WTC11 (cell line): ENCODE data around the gene PMM1. TPM values are rescaled to one million over a fixed set of nuclear protein-coding genes. Genes with fewer than 3 reads are reported as not detected.

Experiments
- ATAC-seq: fragments of 200-7000 bp; cut with Tn5 transposase; 2 replicates; pipeline ENCODE4 v1.10.0; 2021; ENCODE audit warnings: mild to moderate bottlenecking, moderate library complexity
- CTCF ChIA-PET: fragments of 300-600 bp; sonication (Branson Sonifier 250); formaldehyde crosslinking; loops from one replicate; lab custom pipeline; 2021; ENCODE audit warnings: antibody characterized with exemption; lab: Charles Lee
- POLR2A ChIA-PET: fragments of 350-600 bp; sonication (Branson Sonifier 250); formaldehyde crosslinking; loops from one replicate; lab custom pipeline; 2021; ENCODE audit warnings: antibody characterized with exemption; lab: Charles Lee
- DNase-seq: peaks from one replicate; pipeline ENCODE4 v3.0.0; 2021; ENCODE audit warnings: low spot score
- H3K27ac Mint-ChIP-seq: 2 replicates; pipeline ENCODE4 v1.8.0; 2021; ENCODE audit warnings: mixed read lengths
- H3K27me3 Mint-ChIP-seq: 2 replicates; pipeline ENCODE4 v1.8.0; 2021; ENCODE audit warnings: low read depth, mild to moderate bottlenecking, moderate library complexity, mixed read lengths
- H3K36me3 Mint-ChIP-seq: 2 replicates; pipeline ENCODE4 v1.8.0; 2021; ENCODE audit warnings: mixed read lengths
- H3K4me1 Mint-ChIP-seq: 2 replicates; pipeline ENCODE4 v1.8.0; 2022; ENCODE audit warnings: mixed read lengths
- H3K4me3 Mint-ChIP-seq: 2 replicates; pipeline ENCODE4 v1.8.0; 2021; ENCODE audit warnings: mild to moderate bottlenecking, moderate library complexity, mixed read lengths
- H3K9me3 Mint-ChIP-seq: 2 replicates; pipeline ENCODE4 v1.8.0; 2021; ENCODE audit warnings: mixed read lengths
- ELF4 ChIP-seq: sonication (generic); formaldehyde crosslinking; IDR thresholded peaks from 2 replicates; pipeline ENCODE4 v1.8.1; 2022; ENCODE audit warnings: low read depth, mild to moderate bottlenecking, moderate library complexity, missing genetic modification reagents
- EMX1 ChIP-seq: fragments of 250-450 bp; sonication (Bioruptor Pico); IDR thresholded peaks from 2 replicates; pipeline ENCODE4 v1.8.0; 2021; ENCODE audit warnings: mild to moderate bottlenecking
- ESRRA ChIP-seq: sonication (generic); formaldehyde crosslinking; IDR thresholded peaks from 2 replicates; pipeline ENCODE4 v1.8.1; 2022; ENCODE audit warnings: mild to moderate bottlenecking, missing genetic modification reagents, borderline replicate concordance
- FOXJ3 ChIP-seq: sonication (generic); formaldehyde crosslinking; IDR thresholded peaks from 2 replicates; pipeline ENCODE4 v1.9.0; 2021; ENCODE audit warnings: missing genetic modification reagents, mild to moderate bottlenecking, borderline replicate concordance
- FOXP1 ChIP-seq: sonication (generic); formaldehyde crosslinking; IDR thresholded peaks from 2 replicates; pipeline ENCODE4 v1.8.0; 2022; ENCODE audit warnings: missing genetic modification reagents, mild to moderate bottlenecking, moderate library complexity, borderline replicate concordance
- JUN ChIP-seq: sonication (generic); formaldehyde crosslinking; IDR thresholded peaks from 2 replicates; pipeline ENCODE4 v1.8.0; 2023; ENCODE audit warnings: mild to moderate bottlenecking, missing genetic modification reagents
- NR1H2 ChIP-seq: sonication (generic); formaldehyde crosslinking; IDR thresholded peaks from 2 replicates; pipeline ENCODE4 v1.9.0; 2021; ENCODE audit warnings: mild to moderate bottlenecking, moderate library complexity, missing genetic modification reagents
- OVOL2 ChIP-seq: fragments of 250-450 bp; sonication (Bioruptor Pico); IDR thresholded peaks from 2 replicates; pipeline ENCODE4 v1.9.0; 2021; ENCODE audit warnings: mild to moderate bottlenecking, borderline replicate concordance
- RORB ChIP-seq: fragments of 250-450 bp; sonication (Bioruptor Pico); IDR thresholded peaks from 2 replicates; pipeline ENCODE4 v1.9.0; 2021; ENCODE audit warnings: mild to moderate bottlenecking
- ZNF219 ChIP-seq: sonication (generic); formaldehyde crosslinking; IDR thresholded peaks from 2 replicates; pipeline ENCODE4 v1.8.0; 2023; ENCODE audit warnings: missing genetic modification reagents, mild to moderate bottlenecking, borderline replicate concordance
- total RNA-seq: library from RNA; stranded (reverse); gene quantifications from 3 replicates; pipeline ENCODE4 v1.2.3, GENCODE V29; 2021
- TF ChIP-seq, protein P1 (sequence below): fragments of 250-450 bp; sonication (Bioruptor Pico); IDR thresholded peaks from 2 replicates; pipeline ENCODE4 v1.9.0; 2021; ENCODE audit warnings: mild to moderate bottlenecking, borderline replicate concordance
- TF ChIP-seq, protein P2 (sequence below): fragments of 200-600 bp; IDR thresholded peaks from 2 replicates; pipeline ENCODE4 v1.8.0; 2022; ENCODE audit warnings: antibody characterized with exemption
- TF ChIP-seq, protein P3 (sequence below): sonication (generic); formaldehyde crosslinking; IDR thresholded peaks from 2 replicates; pipeline ENCODE4 v1.8.0; 2022; ENCODE audit warnings: mild to moderate bottlenecking, missing genetic modification reagents
- TF ChIP-seq, protein P4 (sequence below): sonication (generic); formaldehyde crosslinking; IDR thresholded peaks from 2 replicates; pipeline ENCODE4 v1.8.1; 2023; ENCODE audit warnings: mild to moderate bottlenecking, missing genetic modification reagents
- TF ChIP-seq, protein P5 (sequence below): sonication (generic); formaldehyde crosslinking; IDR thresholded peaks from 2 replicates; pipeline ENCODE4 v1.8.1; 2022; ENCODE audit warnings: missing genetic modification reagents, borderline replicate concordance
- TF ChIP-seq, protein P6 (sequence below): sonication (generic); formaldehyde crosslinking; IDR thresholded peaks from 2 replicates; pipeline ENCODE4 v1.8.1; 2023; ENCODE audit warnings: mild to moderate bottlenecking, missing genetic modification reagents, moderate library complexity

The PMM1 gene
- total RNA-seq, 1 experiment from 2014 or later, result 15.7 TPM

DNA sequence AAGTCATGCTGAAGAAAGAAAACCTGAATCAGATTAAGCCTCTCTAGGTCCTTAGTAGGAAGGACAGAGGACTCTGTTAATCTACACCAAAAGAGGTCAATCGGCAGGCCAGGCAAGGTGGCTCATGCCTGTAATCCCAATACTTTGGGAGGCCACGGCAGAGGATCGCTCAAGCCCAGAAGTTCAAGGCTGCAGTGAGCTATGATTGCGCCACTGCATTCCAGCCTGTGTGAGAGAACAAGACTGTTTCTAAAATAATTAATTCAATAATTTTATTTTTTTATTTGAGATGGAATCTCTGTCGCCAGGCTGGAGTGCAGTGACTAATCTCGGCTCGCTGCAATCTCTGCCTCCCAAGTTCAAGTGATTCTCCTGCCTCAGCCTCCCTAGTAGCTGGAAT lies 35.9 kb upstream of the PMM1 start (continued):
- no peak for TF ChIP-seq EMX1
- no peak for TF ChIP-seq FOXJ3 (CRISPR knock-in tag)
- no peak for TF ChIP-seq ESRRA
- TF ChIP-seq ZNF219 (CRISPR knock-in tag), result no peak
- no peak for TF ChIP-seq JUN (CRISPR knock-in tag)

DNA sequence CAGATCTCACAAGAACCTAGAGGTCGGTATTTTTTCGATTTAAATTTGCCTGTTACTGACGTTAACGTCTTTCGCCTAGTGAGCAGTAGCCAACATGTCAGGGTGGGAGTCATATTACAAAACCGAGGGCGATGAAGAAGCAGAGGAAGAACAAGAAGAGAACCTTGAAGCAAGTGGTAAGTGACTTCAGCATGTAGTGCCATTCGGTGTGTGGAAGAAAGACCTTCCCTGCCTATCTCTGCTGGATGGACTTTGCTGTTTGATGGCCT lies 32.2 kb upstream of the PMM1 start:
- Mint-ChIP-seq H3K9me3 (no peaks in the 10 kb centered on the region), H3K4me1 (peaks cover 20% of the 10 kb centered on the region), H3K36me3 (peaks cover 30% of the 10 kb centered on the region), H3K27ac (peak overlapping the region; percentile 99), H3K27me3 (no peaks in the 10 kb centered on the region; the same call in 1 of the 2 replicates), H3K4me3 (peak overlapping the region; percentile 94)
- no peak for ATAC-seq
- ChIA-PET POLR2A (interaction anchor here (1.1 to 2.0 kb wide), 4 partner anchors 68 to 385 kb away, joined by 3 to 8 read pairs (median 4); partner anchors contain the start of gene TOB2), CTCF (interaction anchor here (0.9 to 7.1 kb wide), 9 partner anchors 10 to 236 kb away, joined by 3 to 45 read pairs (median 4); partner anchors contain the start of genes PMM1 and POLR3H)
- TF ChIP-seq, protein P1, sequence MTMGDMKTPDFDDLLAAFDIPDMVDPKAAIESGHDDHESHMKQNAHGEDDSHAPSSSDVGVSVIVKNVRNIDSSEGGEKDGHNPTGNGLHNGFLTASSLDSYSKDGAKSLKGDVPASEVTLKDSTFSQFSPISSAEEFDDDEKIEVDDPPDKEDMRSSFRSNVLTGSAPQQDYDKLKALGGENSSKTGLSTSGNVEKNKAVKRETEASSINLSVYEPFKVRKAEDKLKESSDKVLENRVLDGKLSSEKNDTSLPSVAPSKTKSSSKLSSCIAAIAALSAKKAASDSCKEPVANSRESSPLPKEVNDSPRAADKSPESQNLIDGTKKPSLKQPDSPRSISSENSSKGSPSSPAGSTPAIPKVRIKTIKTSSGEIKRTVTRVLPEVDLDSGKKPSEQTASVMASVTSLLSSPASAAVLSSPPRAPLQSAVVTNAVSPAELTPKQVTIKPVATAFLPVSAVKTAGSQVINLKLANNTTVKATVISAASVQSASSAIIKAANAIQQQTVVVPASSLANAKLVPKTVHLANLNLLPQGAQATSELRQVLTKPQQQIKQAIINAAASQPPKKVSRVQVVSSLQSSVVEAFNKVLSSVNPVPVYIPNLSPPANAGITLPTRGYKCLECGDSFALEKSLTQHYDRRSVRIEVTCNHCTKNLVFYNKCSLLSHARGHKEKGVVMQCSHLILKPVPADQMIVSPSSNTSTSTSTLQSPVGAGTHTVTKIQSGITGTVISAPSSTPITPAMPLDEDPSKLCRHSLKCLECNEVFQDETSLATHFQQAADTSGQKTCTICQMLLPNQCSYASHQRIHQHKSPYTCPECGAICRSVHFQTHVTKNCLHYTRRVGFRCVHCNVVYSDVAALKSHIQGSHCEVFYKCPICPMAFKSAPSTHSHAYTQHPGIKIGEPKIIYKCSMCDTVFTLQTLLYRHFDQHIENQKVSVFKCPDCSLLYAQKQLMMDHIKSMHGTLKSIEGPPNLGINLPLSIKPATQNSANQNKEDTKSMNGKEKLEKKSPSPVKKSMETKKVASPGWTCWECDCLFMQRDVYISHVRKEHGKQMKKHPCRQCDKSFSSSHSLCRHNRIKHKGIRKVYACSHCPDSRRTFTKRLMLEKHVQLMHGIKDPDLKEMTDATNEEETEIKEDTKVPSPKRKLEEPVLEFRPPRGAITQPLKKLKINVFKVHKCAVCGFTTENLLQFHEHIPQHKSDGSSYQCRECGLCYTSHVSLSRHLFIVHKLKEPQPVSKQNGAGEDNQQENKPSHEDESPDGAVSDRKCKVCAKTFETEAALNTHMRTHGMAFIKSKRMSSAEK, result no peak
- TF ChIP-seq RORB (CRISPR knock-in tag) (no peak), ELF4 (CRISPR knock-in tag) (no peak), NR1H2 (CRISPR knock-in tag) (no peak), ESRRA (no peak), FOXP1 (CRISPR knock-in tag) (no peak), OVOL2 (CRISPR knock-in tag) (no peak)
- TF ChIP-seq, protein P2, sequence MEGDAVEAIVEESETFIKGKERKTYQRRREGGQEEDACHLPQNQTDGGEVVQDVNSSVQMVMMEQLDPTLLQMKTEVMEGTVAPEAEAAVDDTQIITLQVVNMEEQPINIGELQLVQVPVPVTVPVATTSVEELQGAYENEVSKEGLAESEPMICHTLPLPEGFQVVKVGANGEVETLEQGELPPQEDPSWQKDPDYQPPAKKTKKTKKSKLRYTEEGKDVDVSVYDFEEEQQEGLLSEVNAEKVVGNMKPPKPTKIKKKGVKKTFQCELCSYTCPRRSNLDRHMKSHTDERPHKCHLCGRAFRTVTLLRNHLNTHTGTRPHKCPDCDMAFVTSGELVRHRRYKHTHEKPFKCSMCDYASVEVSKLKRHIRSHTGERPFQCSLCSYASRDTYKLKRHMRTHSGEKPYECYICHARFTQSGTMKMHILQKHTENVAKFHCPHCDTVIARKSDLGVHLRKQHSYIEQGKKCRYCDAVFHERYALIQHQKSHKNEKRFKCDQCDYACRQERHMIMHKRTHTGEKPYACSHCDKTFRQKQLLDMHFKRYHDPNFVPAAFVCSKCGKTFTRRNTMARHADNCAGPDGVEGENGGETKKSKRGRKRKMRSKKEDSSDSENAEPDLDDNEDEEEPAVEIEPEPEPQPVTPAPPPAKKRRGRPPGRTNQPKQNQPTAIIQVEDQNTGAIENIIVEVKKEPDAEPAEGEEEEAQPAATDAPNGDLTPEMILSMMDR, result no peak
- TF ChIP-seq, protein P3, sequence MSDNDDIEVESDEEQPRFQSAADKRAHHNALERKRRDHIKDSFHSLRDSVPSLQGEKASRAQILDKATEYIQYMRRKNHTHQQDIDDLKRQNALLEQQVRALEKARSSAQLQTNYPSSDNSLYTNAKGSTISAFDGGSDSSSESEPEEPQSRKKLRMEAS (CRISPR knock-in tag), result no peak
- TF ChIP-seq, protein P4, sequence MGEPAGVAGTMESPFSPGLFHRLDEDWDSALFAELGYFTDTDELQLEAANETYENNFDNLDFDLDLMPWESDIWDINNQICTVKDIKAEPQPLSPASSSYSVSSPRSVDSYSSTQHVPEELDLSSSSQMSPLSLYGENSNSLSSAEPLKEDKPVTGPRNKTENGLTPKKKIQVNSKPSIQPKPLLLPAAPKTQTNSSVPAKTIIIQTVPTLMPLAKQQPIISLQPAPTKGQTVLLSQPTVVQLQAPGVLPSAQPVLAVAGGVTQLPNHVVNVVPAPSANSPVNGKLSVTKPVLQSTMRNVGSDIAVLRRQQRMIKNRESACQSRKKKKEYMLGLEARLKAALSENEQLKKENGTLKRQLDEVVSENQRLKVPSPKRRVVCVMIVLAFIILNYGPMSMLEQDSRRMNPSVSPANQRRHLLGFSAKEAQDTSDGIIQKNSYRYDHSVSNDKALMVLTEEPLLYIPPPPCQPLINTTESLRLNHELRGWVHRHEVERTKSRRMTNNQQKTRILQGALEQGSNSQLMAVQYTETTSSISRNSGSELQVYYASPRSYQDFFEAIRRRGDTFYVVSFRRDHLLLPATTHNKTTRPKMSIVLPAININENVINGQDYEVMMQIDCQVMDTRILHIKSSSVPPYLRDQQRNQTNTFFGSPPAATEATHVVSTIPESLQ (CRISPR knock-in tag), result no peak
- TF ChIP-seq, protein P5, sequence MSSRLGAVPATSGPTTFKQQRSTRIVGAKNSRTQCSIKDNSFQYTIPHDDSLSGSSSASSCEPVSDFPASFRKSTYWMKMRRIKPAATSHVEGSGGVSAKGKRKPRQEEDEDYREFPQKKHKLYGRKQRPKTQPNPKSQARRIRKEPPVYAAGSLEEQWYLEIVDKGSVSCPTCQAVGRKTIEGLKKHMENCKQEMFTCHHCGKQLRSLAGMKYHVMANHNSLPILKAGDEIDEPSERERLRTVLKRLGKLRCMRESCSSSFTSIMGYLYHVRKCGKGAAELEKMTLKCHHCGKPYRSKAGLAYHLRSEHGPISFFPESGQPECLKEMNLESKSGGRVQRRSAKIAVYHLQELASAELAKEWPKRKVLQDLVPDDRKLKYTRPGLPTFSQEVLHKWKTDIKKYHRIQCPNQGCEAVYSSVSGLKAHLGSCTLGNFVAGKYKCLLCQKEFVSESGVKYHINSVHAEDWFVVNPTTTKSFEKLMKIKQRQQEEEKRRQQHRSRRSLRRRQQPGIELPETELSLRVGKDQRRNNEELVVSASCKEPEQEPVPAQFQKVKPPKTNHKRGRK (CRISPR knock-in tag), result no peak
- TF ChIP-seq, protein P6, sequence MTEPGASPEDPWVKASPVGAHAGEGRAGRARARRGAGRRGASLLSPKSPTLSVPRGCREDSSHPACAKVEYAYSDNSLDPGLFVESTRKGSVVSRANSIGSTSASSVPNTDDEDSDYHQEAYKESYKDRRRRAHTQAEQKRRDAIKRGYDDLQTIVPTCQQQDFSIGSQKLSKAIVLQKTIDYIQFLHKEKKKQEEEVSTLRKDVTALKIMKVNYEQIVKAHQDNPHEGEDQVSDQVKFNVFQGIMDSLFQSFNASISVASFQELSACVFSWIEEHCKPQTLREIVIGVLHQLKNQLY, result no peak
- DNase-seq, result no peak
